HL-60 (cell line): ENCODE data around the gene SACM1L.

Source experiments
- POLR2AphosphoS5 ChIP-seq: IDR thresholded peaks from 2 replicates; pipeline ENCODE4 v1.6.1; 2012; ENCODE audit warnings: low read depth
- REST ChIP-seq: IDR thresholded peaks from 2 replicates; pipeline ENCODE4 v1.6.1; 2012; ENCODE audit warnings: low read depth; ENCODE audit not compliant: insufficient replicate concordance
- TF ChIP-seq, protein P1 (sequence below): IDR thresholded peaks from one replicate; pipeline ENCODE4 v1.5.1; 2011; ENCODE audit warnings: low read length, control low read depth, inconsistent platforms; ENCODE audit not compliant: insufficient read depth

- TF ChIP-seq POLR2AphosphoS5 (no peak), REST (no peak)
- TF ChIP-seq, protein P1, sequence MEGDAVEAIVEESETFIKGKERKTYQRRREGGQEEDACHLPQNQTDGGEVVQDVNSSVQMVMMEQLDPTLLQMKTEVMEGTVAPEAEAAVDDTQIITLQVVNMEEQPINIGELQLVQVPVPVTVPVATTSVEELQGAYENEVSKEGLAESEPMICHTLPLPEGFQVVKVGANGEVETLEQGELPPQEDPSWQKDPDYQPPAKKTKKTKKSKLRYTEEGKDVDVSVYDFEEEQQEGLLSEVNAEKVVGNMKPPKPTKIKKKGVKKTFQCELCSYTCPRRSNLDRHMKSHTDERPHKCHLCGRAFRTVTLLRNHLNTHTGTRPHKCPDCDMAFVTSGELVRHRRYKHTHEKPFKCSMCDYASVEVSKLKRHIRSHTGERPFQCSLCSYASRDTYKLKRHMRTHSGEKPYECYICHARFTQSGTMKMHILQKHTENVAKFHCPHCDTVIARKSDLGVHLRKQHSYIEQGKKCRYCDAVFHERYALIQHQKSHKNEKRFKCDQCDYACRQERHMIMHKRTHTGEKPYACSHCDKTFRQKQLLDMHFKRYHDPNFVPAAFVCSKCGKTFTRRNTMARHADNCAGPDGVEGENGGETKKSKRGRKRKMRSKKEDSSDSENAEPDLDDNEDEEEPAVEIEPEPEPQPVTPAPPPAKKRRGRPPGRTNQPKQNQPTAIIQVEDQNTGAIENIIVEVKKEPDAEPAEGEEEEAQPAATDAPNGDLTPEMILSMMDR, result no peak
These were observed 23.4 kb downstream of the SACM1L start for GRCh38 chr3:45712434-45713110.
